ENCODE measurements around the gene IFIT1B. TPM values are rescaled to one million over a fixed set of nuclear protein-coding genes. Genes with fewer than 3 reads are reported as not detected.
"Not testable (repeated sequence)": the region's sequence is repeated elsewhere in the genome, so short reads cannot be mapped to it uniquely, and the experiment has no call there.

The IFIT1B gene
- total and polyA plus RNA-seq, 4 experiments from 2014 or later: not detected

GRCh38 chr10:89348975-89349374 is 28.9 kb upstream of the IFIT1B start:
- Histone ChIP-seq H3K4me3 (ENCODE audit: low read length in 2 of 2) (no peak overlapping the region), H3K27me3 (ENCODE audit: insufficient read depth, low read length) (no peaks in the 10 kb centered on the region), H3K9me3 (ENCODE audit: control insufficient read depth in 1 of 2, low read length in 2 of 2) (no peaks in the 10 kb centered on the region), H3K36me3 (ENCODE audit: insufficient read depth, low read length) (no peaks in the 10 kb centered on the region), H3K27ac (ENCODE audit: low read depth, low read length) (no peak overlapping the region), H3K4me1 (ENCODE audit: insufficient read depth, low read length) (peaks cover 6% of the 10 kb centered on the region)
- ChIA-PET POLR2A (ENCODE audit: partially characterized antibody) (no interaction called here), CTCF (ENCODE audit: partially characterized antibody) (no interaction called here)
- Mint-ChIP-seq H3K27ac (no peak overlapping the region), H3K4me1 (peaks cover 4 to 17% (median 6%) of the 10 kb centered on the region in 4 donors), H3K36me3 (peaks cover 0 to 3% of the 10 kb centered on the region in 2 donors), H3K4me3 (no peak overlapping the region), H3K9me3 (peaks cover 0 to 2% (median 0%) of the 10 kb centered on the region in 8 donors), H3K27me3 (peaks cover 2 to 6% of the 10 kb centered on the region in 2 donors)
- DNase-seq: no peak
- intact Hi-C loops (cut with micrococcal nuclease): no loop called here

- H3K4me3 ChIP-seq (ENCODE audit: low read length in 2 of 2); H3K27ac ChIP-seq (ENCODE audit: low read depth, low read length); H3K9me3 ChIP-seq (ENCODE audit: control insufficient read depth in 1 of 2, low read length in 2 of 2); intact Hi-C loops (cut with micrococcal nuclease); H3K36me3 Mint-ChIP-seq; POLR2A ChIA-PET (ENCODE audit: partially characterized antibody); H3K9me3 Mint-ChIP-seq; H3K36me3 ChIP-seq (ENCODE audit: insufficient read depth, low read length); H3K27me3 Mint-ChIP-seq; H3K4me1 ChIP-seq (ENCODE audit: insufficient read depth, low read length); H3K27me3 ChIP-seq (ENCODE audit: insufficient read depth, low read length); DNase-seq: not testable (repeated sequence)
- Mint-ChIP-seq H3K27ac (peak overlapping the region in 2 of 7 donors; percentile 24 to 32), H3K4me1 (peaks cover 2 to 17% (median 6%) of the 10 kb centered on the region in 4 donors), H3K4me3 (peak overlapping the region in 6 of 8 donors; percentile 1 to 53 (median 18))
- CTCF ChIA-PET (ENCODE audit: partially characterized antibody): interaction anchor here (1.1 kb wide), 1 partner anchor 12 kb away, joined by 3 read pairs; no protein-coding TSS in a partner anchor
Observed at GRCh38 chr10:89350631-89351315, 27.1 kb upstream of the IFIT1B start.

- H3K4me1 Mint-ChIP-seq: peaks cover 2 to 17% (median 7%) of the 10 kb centered on the region in 4 donors
- intact Hi-C loops (cut with micrococcal nuclease): no loop called here
- no peak for DNase-seq
- ChIA-PET POLR2A (ENCODE audit: partially characterized antibody) (no interaction called here), CTCF (ENCODE audit: partially characterized antibody) (no interaction called here)
- H3K36me3 ChIP-seq (ENCODE audit: insufficient read depth, low read length): no peaks in the 10 kb centered on the region
- no peaks in the 10 kb centered on the region for H3K9me3 ChIP-seq (ENCODE audit: control insufficient read depth in 1 of 2, low read length in 2 of 2)
- H3K4me3 Mint-ChIP-seq: peak overlapping the region in 1 of 8 donors; percentile 53
- no peak overlapping the region for H3K27ac ChIP-seq (ENCODE audit: low read depth, low read length)
- H3K27ac Mint-ChIP-seq: no peak overlapping the region
- peaks cover 0 to 6% of the 10 kb centered on the region in 2 donors for H3K36me3 Mint-ChIP-seq
- peaks cover 2 to 6% of the 10 kb centered on the region in 2 donors for H3K27me3 Mint-ChIP-seq
- peaks cover 6% of the 10 kb centered on the region for H3K4me1 ChIP-seq (ENCODE audit: insufficient read depth, low read length)
- no peak overlapping the region for H3K4me3 ChIP-seq (ENCODE audit: low read length in 2 of 2)
- H3K9me3 Mint-ChIP-seq: peaks cover 0 to 4% (median 0%) of the 10 kb centered on the region in 8 donors
- H3K27me3 ChIP-seq (ENCODE audit: insufficient read depth, low read length): no peaks in the 10 kb centered on the region
Observed at GRCh38 chr10:89351412-89351779, 26.5 kb upstream of the IFIT1B start.

- H3K27me3 ChIP-seq (ENCODE audit: insufficient read depth, low read length): no peaks in the 10 kb centered on the region
- H3K9me3 ChIP-seq (ENCODE audit: control insufficient read depth in 1 of 2, low read length in 2 of 2): no peaks in the 10 kb centered on the region
- Mint-ChIP-seq H3K36me3 (peaks cover 0 to 6% of the 10 kb centered on the region in 2 donors), H3K4me1 (peaks cover 2 to 17% (median 7%) of the 10 kb centered on the region in 4 donors), H3K27ac (no peak overlapping the region), H3K4me3 (no peak overlapping the region), H3K9me3 (peaks cover 0 to 4% (median 0%) of the 10 kb centered on the region in 8 donors), H3K27me3 (peaks cover 2 to 6% of the 10 kb centered on the region in 2 donors)
- no peak for DNase-seq
- ChIA-PET CTCF (ENCODE audit: partially characterized antibody) (interaction anchor here (1.0 to 1.4 kb wide), 2 partner anchors 9 to 17 kb away, joined by 3 to 6 read pairs; no protein-coding TSS in a partner anchor), POLR2A (ENCODE audit: partially characterized antibody) (no interaction called here)
- H3K36me3 ChIP-seq (ENCODE audit: insufficient read depth, low read length): no peaks in the 10 kb centered on the region
- H3K27ac ChIP-seq (ENCODE audit: low read depth, low read length): no peak overlapping the region
- peaks cover 6% of the 10 kb centered on the region for H3K4me1 ChIP-seq (ENCODE audit: insufficient read depth, low read length)
- intact Hi-C loops (cut with micrococcal nuclease): no loop called here
- no peak overlapping the region for H3K4me3 ChIP-seq (ENCODE audit: low read length in 2 of 2)
Observed at GRCh38 chr10:89351780-89352597, 25.9 kb upstream of the IFIT1B start.

- ChIA-PET CTCF (ENCODE audit: partially characterized antibody) (interaction anchor here (1.0 to 1.4 kb wide), 2 partner anchors 8 to 16 kb away, joined by 3 to 6 read pairs; no protein-coding TSS in a partner anchor), POLR2A (ENCODE audit: partially characterized antibody) (no interaction called here)
- Mint-ChIP-seq H3K27ac (no peak overlapping the region), H3K36me3 (peaks cover 0 to 6% of the 10 kb centered on the region in 2 donors), H3K27me3 (peaks cover 2 to 6% of the 10 kb centered on the region in 2 donors), H3K9me3 (peaks cover 0 to 4% (median 0%) of the 10 kb centered on the region in 8 donors), H3K4me3 (no peak overlapping the region), H3K4me1 (peaks cover 2 to 17% (median 7%) of the 10 kb centered on the region in 4 donors)
- Histone ChIP-seq H3K27me3 (ENCODE audit: insufficient read depth, low read length) (no peaks in the 10 kb centered on the region), H3K9me3 (ENCODE audit: control insufficient read depth in 1 of 2, low read length in 2 of 2) (no peaks in the 10 kb centered on the region), H3K27ac (ENCODE audit: low read depth, low read length) (no peak overlapping the region), H3K36me3 (ENCODE audit: insufficient read depth, low read length) (no peaks in the 10 kb centered on the region), H3K4me1 (ENCODE audit: insufficient read depth, low read length) (peaks cover 6% of the 10 kb centered on the region), H3K4me3 (ENCODE audit: low read length in 2 of 2) (no peak overlapping the region)
- intact Hi-C loops (cut with micrococcal nuclease): no loop called here
- no peak for DNase-seq
Observed at GRCh38 chr10:89352802-89353201, 25.1 kb upstream of the IFIT1B start.

- intact Hi-C loops (cut with micrococcal nuclease): no loop called here
- H3K27ac Mint-ChIP-seq: no peak overlapping the region
- H3K4me3 Mint-ChIP-seq: no peak overlapping the region
- peaks cover 0 to 6% of the 10 kb centered on the region in 2 donors for H3K36me3 Mint-ChIP-seq
- no peak for DNase-seq
- Histone ChIP-seq H3K4me1 (ENCODE audit: insufficient read depth, low read length) (peaks cover 6% of the 10 kb centered on the region), H3K4me3 (ENCODE audit: low read length in 2 of 2) (no peak overlapping the region), H3K27me3 (ENCODE audit: insufficient read depth, low read length) (no peaks in the 10 kb centered on the region), H3K36me3 (ENCODE audit: insufficient read depth, low read length) (no peaks in the 10 kb centered on the region), H3K27ac (ENCODE audit: low read depth, low read length) (no peak overlapping the region), H3K9me3 (ENCODE audit: control insufficient read depth in 1 of 2, low read length in 2 of 2) (no peaks in the 10 kb centered on the region)
- H3K9me3 Mint-ChIP-seq: peaks cover 0 to 4% (median 0%) of the 10 kb centered on the region in 8 donors
- peaks cover 1 to 3% of the 10 kb centered on the region in 2 donors for H3K27me3 Mint-ChIP-seq
- CTCF ChIA-PET (ENCODE audit: partially characterized antibody): interaction anchor here (1.2 kb wide), 2 partner anchors 8 to 12 kb away, joined by 3 to 4 read pairs; no protein-coding TSS in a partner anchor
- H3K4me1 Mint-ChIP-seq: peaks cover 0 to 17% (median 6%) of the 10 kb centered on the region in 4 donors
- POLR2A ChIA-PET (ENCODE audit: partially characterized antibody): no interaction called here
Observed at GRCh38 chr10:89355394-89355931, 22.4 kb upstream of the IFIT1B start.

GRCh38 chr10:89357096-89357495 is 20.8 kb upstream of the IFIT1B start:
- peaks cover 0 to 3% of the 10 kb centered on the region in 2 donors for H3K27me3 Mint-ChIP-seq
- peaks cover 0 to 2% (median 1%) of the 10 kb centered on the region in 4 donors for H3K4me1 Mint-ChIP-seq
- no peaks in the 10 kb centered on the region for H3K36me3 ChIP-seq (ENCODE audit: insufficient read depth, low read length)
- no peak overlapping the region for H3K4me3 Mint-ChIP-seq
- peaks cover 0 to 6% of the 10 kb centered on the region in 2 donors for H3K36me3 Mint-ChIP-seq
- intact Hi-C loops (cut with micrococcal nuclease): no loop called here
- no peak overlapping the region for H3K4me3 ChIP-seq (ENCODE audit: low read length in 2 of 2)
- H3K27ac Mint-ChIP-seq: no peak overlapping the region
- ChIA-PET CTCF (ENCODE audit: partially characterized antibody) (no interaction called here), POLR2A (ENCODE audit: partially characterized antibody) (no interaction called here)
- H3K9me3 ChIP-seq (ENCODE audit: control insufficient read depth in 1 of 2, low read length in 2 of 2): no peaks in the 10 kb centered on the region
- H3K9me3 Mint-ChIP-seq: peaks cover 0 to 4% (median 0%) of the 10 kb centered on the region in 8 donors
- H3K27me3 ChIP-seq (ENCODE audit: insufficient read depth, low read length): no peaks in the 10 kb centered on the region
- DNase-seq: no peak
- no peaks in the 10 kb centered on the region for H3K4me1 ChIP-seq (ENCODE audit: insufficient read depth, low read length)
- H3K27ac ChIP-seq (ENCODE audit: low read depth, low read length): no peak overlapping the region
